Hepatocyte (in vitro differentiated cells): Measurements from ENCODE around the gene CASP2. TPM values are rescaled to one million over a fixed set of nuclear protein-coding genes. Genes with fewer than 3 reads are reported as not detected.
A peak's percentile ranks its signal among the peaks of the same experiment; 100 is the strongest.

ENCODE experiments used
- DNase-seq: peaks from one replicate; pipeline ENCODE4 v3.0.0-alpha.2; 2016; ENCODE audit warnings: low spot score
- H2AFZ ChIP-seq: fragments of 200-600 bp; sonication (generic); 2 replicates; pipeline ENCODE4 v1.6.0; 2016; ENCODE audit warnings: antibody characterized with exemption, mild to moderate bottlenecking
- H3K27ac ChIP-seq: fragments of 200-600 bp; sonication (generic); 2 replicates; pipeline ENCODE4 v1.5.1; 2016; ENCODE audit warnings: mild to moderate bottlenecking
- H3K27me3 ChIP-seq: fragments of 200-600 bp; sonication (generic); 2 replicates; pipeline ENCODE4 v1.6.1; 2016
- H3K36me3 ChIP-seq: fragments of 200-600 bp; sonication (generic); replicated peaks from 2 replicates; pipeline ENCODE4 v1.5.1; 2016; ENCODE audit warnings: low read depth; ENCODE audit not compliant: insufficient read depth
- H3K4me1 ChIP-seq: fragments of 200-600 bp; sonication (generic); 2 replicates; pipeline ENCODE4 v1.5.1; 2016; ENCODE audit warnings: mild to moderate bottlenecking, moderate library complexity; ENCODE audit not compliant: insufficient read depth
- H3K4me2 ChIP-seq: fragments of 200-600 bp; sonication (generic); 2 replicates; pipeline ENCODE4 v1.6.0; 2016
- H3K4me3 ChIP-seq: fragments of 200-600 bp; sonication (generic); 2 replicates; pipeline ENCODE4 v1.5.1; 2016; ENCODE audit warnings: mild to moderate bottlenecking
- H3K79me2 ChIP-seq: fragments of 200-600 bp; sonication (generic); 2 replicates; pipeline ENCODE4 v1.6.0; 2017; ENCODE audit warnings: mild to moderate bottlenecking
- H3K9me2 ChIP-seq: fragments of 200-600 bp; sonication (generic); replicated peaks from 2 replicates; pipeline ENCODE4 v1.6.0; 2017; ENCODE audit warnings: mild to moderate bottlenecking; ENCODE audit not compliant: insufficient read depth
- H3K9me3 ChIP-seq: fragments of 200-600 bp; sonication (generic); 2 replicates; pipeline ENCODE4 v1.5.1; 2016; ENCODE audit warnings: low read depth, mild to moderate bottlenecking
- H4K20me1 ChIP-seq: fragments of 200-600 bp; sonication (generic); 2 replicates; pipeline ENCODE4 v1.6.0; 2016; ENCODE audit warnings: mild to moderate bottlenecking; ENCODE audit not compliant: insufficient read depth, poor library complexity, severe bottlenecking
- EZH2 ChIP-seq: fragments of 200-600 bp; sonication (generic); IDR thresholded peaks from 2 replicates; pipeline ENCODE4 v1.6.1; 2016; ENCODE audit warnings: antibody characterized with exemption, mild to moderate bottlenecking, borderline replicate concordance
- EZH2phosphoT487 ChIP-seq: fragments of 200-600 bp; sonication (generic); IDR thresholded peaks from one replicate; pipeline ENCODE4 v1.6.1; 2018; ENCODE audit warnings: antibody characterized with exemption, mild to moderate bottlenecking, low read depth, moderate library complexity; ENCODE audit not compliant: unreplicated experiment, severe bottlenecking
- WGBS: methylation state at CpG from one replicate; pipeline ENCODE4 v1.1.6; 2016; ENCODE audit warnings: low lambda C conversion rate; ENCODE audit errors: missing lambda C conversion rate; 5-methylcytosine and 5-hydroxymethylcytosine counted together
- polyA plus RNA-seq: library from polyadenylated mRNA; unstranded; fragments of >200 nt; fragmentation: Nextera tagmentation; extraction: Ambion mirVana; gene quantifications from 2 replicates; pipeline ENCODE4 v1.2.1, GENCODE V29; 2016
- total RNA-seq: library from RNA; depleted of rRNA; stranded (reverse); fragments of >200 nt; gene quantifications from 2 replicates; pipeline ENCODE4 v1.2.3, GENCODE V29; 2014
- TF ChIP-seq, protein P1 (sequence below): fragments of 200-600 bp; sonication (generic); IDR thresholded peaks from 2 replicates; pipeline ENCODE4 v1.5.1; 2016; ENCODE audit warnings: antibody characterized with exemption, mild to moderate bottlenecking; ENCODE audit not compliant: poor library complexity

CASP2 gene
- total and polyA plus RNA-seq, 2 experiments from 2014 or later = 8.5 to 11.9 TPM

DNA sequence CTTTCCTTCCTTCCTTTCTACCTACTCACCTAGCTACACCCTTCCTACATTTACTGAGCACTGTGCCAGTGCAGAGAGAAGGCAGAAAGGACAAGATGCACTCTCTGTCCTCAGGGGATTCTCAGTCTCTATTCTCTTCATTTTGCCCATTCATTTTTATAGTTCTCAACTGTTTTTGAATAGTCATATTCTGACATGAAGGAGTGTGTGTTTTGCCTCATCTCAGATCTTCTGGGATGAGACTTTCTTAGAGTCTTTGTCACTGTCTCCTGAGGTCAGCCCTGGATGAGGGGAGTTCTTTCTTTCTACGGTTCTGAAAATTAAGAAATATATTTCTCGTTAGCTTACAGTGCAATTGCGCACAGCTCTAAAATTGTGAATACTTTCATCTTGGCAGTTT is 49.1 kb downstream of the CASP2 start:
- H3K79me2 ChIP-seq = no peaks in the 10 kb centered on the region
- H3K4me1 ChIP-seq = no peaks in the 10 kb centered on the region
- no peaks in the 10 kb centered on the region for H3K36me3 ChIP-seq
- no peak overlapping the region for H3K27ac ChIP-seq
- no peak for DNase-seq
- no peaks in the 10 kb centered on the region for H3K9me2 ChIP-seq
- 92% methylated on average over 3 of the region's 3 CpGs for WGBS
- peaks cover 8% of the 10 kb centered on the region for H3K27me3 ChIP-seq
- H3K4me2 ChIP-seq = no peak overlapping the region
- TF ChIP-seq EZH2 = no peak
- TF ChIP-seq, protein P1, sequence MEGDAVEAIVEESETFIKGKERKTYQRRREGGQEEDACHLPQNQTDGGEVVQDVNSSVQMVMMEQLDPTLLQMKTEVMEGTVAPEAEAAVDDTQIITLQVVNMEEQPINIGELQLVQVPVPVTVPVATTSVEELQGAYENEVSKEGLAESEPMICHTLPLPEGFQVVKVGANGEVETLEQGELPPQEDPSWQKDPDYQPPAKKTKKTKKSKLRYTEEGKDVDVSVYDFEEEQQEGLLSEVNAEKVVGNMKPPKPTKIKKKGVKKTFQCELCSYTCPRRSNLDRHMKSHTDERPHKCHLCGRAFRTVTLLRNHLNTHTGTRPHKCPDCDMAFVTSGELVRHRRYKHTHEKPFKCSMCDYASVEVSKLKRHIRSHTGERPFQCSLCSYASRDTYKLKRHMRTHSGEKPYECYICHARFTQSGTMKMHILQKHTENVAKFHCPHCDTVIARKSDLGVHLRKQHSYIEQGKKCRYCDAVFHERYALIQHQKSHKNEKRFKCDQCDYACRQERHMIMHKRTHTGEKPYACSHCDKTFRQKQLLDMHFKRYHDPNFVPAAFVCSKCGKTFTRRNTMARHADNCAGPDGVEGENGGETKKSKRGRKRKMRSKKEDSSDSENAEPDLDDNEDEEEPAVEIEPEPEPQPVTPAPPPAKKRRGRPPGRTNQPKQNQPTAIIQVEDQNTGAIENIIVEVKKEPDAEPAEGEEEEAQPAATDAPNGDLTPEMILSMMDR = no peak
- no peak for TF ChIP-seq EZH2phosphoT487
- H3K9me3 ChIP-seq = no peaks in the 10 kb centered on the region
- no peak overlapping the region for H3K4me3 ChIP-seq
- H4K20me1 ChIP-seq = no peaks in the 10 kb centered on the region
- no peak overlapping the region for H2AFZ ChIP-seq

DNA sequence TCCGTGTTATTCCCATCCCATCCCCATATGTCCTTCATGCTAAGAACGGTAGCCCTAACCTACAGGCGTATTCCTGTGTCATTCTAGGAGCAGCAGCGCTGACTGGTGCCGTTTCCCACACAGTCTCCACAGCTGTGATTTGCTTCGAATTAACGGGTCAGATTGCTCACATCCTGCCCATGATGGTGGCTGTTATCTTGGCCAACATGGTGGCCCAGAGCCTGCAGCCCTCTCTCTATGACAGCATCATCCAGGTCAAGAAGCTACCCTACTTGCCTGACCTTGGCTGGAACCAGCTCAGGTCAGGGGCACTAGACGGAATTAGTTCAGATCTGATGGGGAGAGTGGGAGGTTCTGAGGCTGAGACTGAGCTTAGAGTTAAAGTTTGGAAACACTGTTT is 53.7 kb downstream of the CASP2 start:
- Histone ChIP-seq H3K9me3 (no peaks in the 10 kb centered on the region), H3K4me3 (no peak overlapping the region), H3K36me3 (no peaks in the 10 kb centered on the region), H3K27me3 (peaks cover 13% of the 10 kb centered on the region), H3K4me2 (no peak overlapping the region), H3K4me1 (no peaks in the 10 kb centered on the region), H3K27ac (no peak overlapping the region), H4K20me1 (no peaks in the 10 kb centered on the region), H3K79me2 (no peaks in the 10 kb centered on the region), H2AFZ (no peak overlapping the region), H3K9me2 (no peaks in the 10 kb centered on the region)
- 92% methylated on average over 8 of the region's 8 CpGs for WGBS
- TF ChIP-seq EZH2 = no peak
- no peak for DNase-seq

DNA sequence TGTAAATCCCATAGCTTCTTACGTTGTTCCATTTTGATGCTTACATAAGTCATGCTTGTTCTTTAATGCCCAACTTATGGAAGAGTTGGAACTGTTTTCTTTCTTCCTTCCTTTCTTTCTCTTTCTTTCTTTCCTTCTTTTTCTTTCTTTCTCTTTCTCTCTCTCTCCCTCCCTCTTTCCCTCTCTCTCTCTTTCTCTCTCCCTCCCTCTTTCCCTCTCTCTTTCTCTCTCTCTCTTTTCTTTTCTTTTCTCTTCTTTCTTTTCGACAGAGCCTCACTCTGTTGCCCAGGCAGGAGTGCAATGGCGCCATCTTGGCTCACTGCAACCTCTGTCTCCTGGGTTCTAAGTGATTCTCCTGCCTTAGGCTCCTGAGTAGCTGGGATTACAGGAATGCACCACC is 55.4 kb downstream of the CASP2 start:
- no peak overlapping the region for H3K4me2 ChIP-seq
- no peaks in the 10 kb centered on the region for H3K79me2 ChIP-seq
- no peaks in the 10 kb centered on the region for H3K9me2 ChIP-seq
- H3K4me1 ChIP-seq = no peaks in the 10 kb centered on the region
- TF ChIP-seq EZH2phosphoT487 = no peak
- TF ChIP-seq, protein P1 = no peak
- TF ChIP-seq EZH2 = no peak
- no peak overlapping the region for H3K27ac ChIP-seq
- no peak overlapping the region for H2AFZ ChIP-seq
- H3K36me3 ChIP-seq = no peaks in the 10 kb centered on the region
- no peak overlapping the region for H3K4me3 ChIP-seq
- 75% methylated on average over 3 of the region's 3 CpGs for WGBS
- H4K20me1 ChIP-seq = no peaks in the 10 kb centered on the region
- no peaks in the 10 kb centered on the region for H3K9me3 ChIP-seq
- no peak for DNase-seq
- H3K27me3 ChIP-seq = peaks cover 7% of the 10 kb centered on the region

DNA sequence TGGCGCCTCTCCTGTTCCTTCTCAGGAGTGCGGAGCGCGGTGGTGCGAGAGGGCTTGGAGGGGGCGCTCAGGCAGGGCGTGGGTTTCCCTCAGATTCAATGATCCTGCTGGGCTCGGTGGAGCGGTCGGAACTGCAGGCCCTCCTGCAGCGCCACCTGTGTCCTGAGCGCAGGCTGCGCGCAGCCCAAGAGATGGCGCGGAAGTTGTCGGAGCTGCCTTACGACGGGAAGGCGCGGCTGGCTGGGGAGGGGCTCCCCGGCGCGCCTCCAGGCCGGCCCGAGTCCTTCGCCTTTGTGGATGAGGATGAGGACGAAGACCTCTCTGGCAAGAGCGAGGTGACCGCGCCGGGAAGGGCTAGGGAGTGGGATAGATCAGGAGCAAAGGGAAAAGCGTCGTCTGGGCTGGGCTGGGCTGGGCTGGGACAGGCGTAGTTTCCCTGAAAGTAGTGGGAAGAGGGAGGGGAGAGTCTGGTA is 57.3 kb downstream of the CASP2 start:
- H3K27ac ChIP-seq = no peak overlapping the region
- H3K4me2 ChIP-seq = peak overlapping the region; percentile 87
- peaks cover 7% of the 10 kb centered on the region for H3K27me3 ChIP-seq
- H3K9me3 ChIP-seq = no peaks in the 10 kb centered on the region
- no peaks in the 10 kb centered on the region for H3K4me1 ChIP-seq
- no peaks in the 10 kb centered on the region for H4K20me1 ChIP-seq
- peak overlapping the region; percentile 83 for H2AFZ ChIP-seq
- H3K9me2 ChIP-seq = no peaks in the 10 kb centered on the region
- no peak overlapping the region for H3K4me3 ChIP-seq
- no peaks in the 10 kb centered on the region for H3K79me2 ChIP-seq
- DNase-seq = peak; percentile 82
- TF ChIP-seq, protein P1 = peak; percentile 61
- no peak for TF ChIP-seq EZH2phosphoT487
- H3K36me3 ChIP-seq = no peaks in the 10 kb centered on the region
- 3% methylated on average over 35 of the region's 35 CpGs for WGBS
